GM18526 (cell line): ENCODE data around the gene TSPAN31.

Experiments used
- POLR2A ChIP-seq: IDR thresholded peaks from 3 replicates; pipeline ENCODE4 v1.6.1; 2011; ENCODE audit not compliant: insufficient read length; ENCODE audit errors: extremely low read depth

Gene TSPAN31

GRCh38 chr12:57720606-57721595, 23.9 kb upstream of the TSPAN31 start:
- no peak for TF ChIP-seq POLR2A

- TF ChIP-seq POLR2A, result no peak
These were observed 21.9 kb upstream of the TSPAN31 start for GRCh38 chr12:57722716-57723629.

- no peak for TF ChIP-seq POLR2A
These were observed 21.2 kb upstream of the TSPAN31 start for GRCh38 chr12:57723630-57723962.

GRCh38 chr12:57724003-57724935, 20.6 kb upstream of the TSPAN31 start:
- TF ChIP-seq POLR2A, result no peak

- TF ChIP-seq POLR2A, result no peak
These were observed 19.7 kb upstream of the TSPAN31 start for GRCh38 chr12:57724936-57725740.

GRCh38 chr12:57725851-57726150, 19.0 kb upstream of the TSPAN31 start:
- no peak for TF ChIP-seq POLR2A

- TF ChIP-seq POLR2A, result no peak
These were observed 18.5 kb upstream of the TSPAN31 start for GRCh38 chr12:57726151-57726883.

- TF ChIP-seq POLR2A, result no peak
These were observed 17.7 kb upstream of the TSPAN31 start for GRCh38 chr12:57726884-57727757.

GRCh38 chr12:57727758-57728395, 17.0 kb upstream of the TSPAN31 start:
- TF ChIP-seq POLR2A, result no peak

- no peak for TF ChIP-seq POLR2A
These were observed 15.5 kb upstream of the TSPAN31 start for GRCh38 chr12:57729321-57729844.

GRCh38 chr12:57730336-57731067, 14.3 kb upstream of the TSPAN31 start:
- TF ChIP-seq POLR2A, result no peak
